ENCODE measurements around the gene ATP12A.

- no peak for TF ChIP-seq SIN3A (IDR thresholded peaks at IDR 0.05; ENCODE audit: borderline replicate concordance, insufficient read depth, low read length)
- TF ChIP-seq POLR2AphosphoS5 (IDR thresholded peaks at IDR 0.05; ENCODE audit: low read depth, low read length): no peak
Observed at GRCh38 chr13:24740014-24740890, 60.0 kb downstream of the ATP12A start.

Data from PFSK-1 (cell line).